IMR-90 (cell line): ENCODE data around the gene PERM1. TPM values are rescaled to one million over a fixed set of nuclear protein-coding genes. Genes with fewer than 3 reads are reported as not detected.

ENCODE experiments used
- ATAC-seq: fragments of 200-7000 bp; cut with Tn5 transposase; 2 replicates; pipeline ENCODE4 v1.9.1; 2020; ENCODE audit warnings: low read depth, mild to moderate bottlenecking, moderate library complexity
- BruUV-seq: library from RNA; stranded (reverse); fragments of 400-500 nt; replicated peaks from 2 replicates; lab custom pipeline; 2021; lab: Mats Ljungman, UMichigan
- CTCF ChIA-PET: fragments of 300-600 bp; formaldehyde crosslinking; extraction: SDS; loops from one replicate; lab custom pipeline; 2021; ENCODE audit warnings: antibody characterized with exemption; lab: Yijun Ruan, JAX
- POLR2A ChIA-PET: fragments of 300-600 bp; sonication (Branson Sonifier 250); formaldehyde crosslinking; loops from one replicate; lab custom pipeline; 2022; ENCODE audit warnings: antibody characterized with exemption; ENCODE audit not compliant: unreplicated experiment; lab: Charles Lee
- DNase-seq: peaks from one replicate; pipeline ENCODE4 v3.0.0; 2013
- H2AFZ ChIP-seq: replicated peaks from 2 replicates; pipeline ENCODE3; 2013; ENCODE audit warnings: low read length, mild to moderate bottlenecking; ENCODE audit not compliant: poor library complexity
- H2AK5ac ChIP-seq: 2 replicates; pipeline ENCODE4 v1.6.1; 2013; ENCODE audit warnings: low read depth, low read length, inconsistent platforms
- H2AK9ac ChIP-seq: replicated peaks from 2 replicates; pipeline ENCODE3; 2013; ENCODE audit warnings: mild to moderate bottlenecking, low read depth, low read length, moderate library complexity; ENCODE audit not compliant: poor library complexity
- H2BK120ac ChIP-seq: 2 replicates; pipeline ENCODE4 v1.6.1; 2013; ENCODE audit warnings: low read depth, low read length, inconsistent platforms
- H2BK15ac ChIP-seq: 3 replicates; pipeline ENCODE4 v1.6.1; 2013; ENCODE audit warnings: low read depth, low read length, inconsistent platforms
- H2BK20ac ChIP-seq: 2 replicates; pipeline ENCODE4 v1.6.1; 2013; ENCODE audit warnings: low read depth, mild to moderate bottlenecking, inconsistent platforms, low read length, moderate library complexity
- H2BK5ac ChIP-seq: 2 replicates; pipeline ENCODE4 v1.6.1; 2013; ENCODE audit warnings: mild to moderate bottlenecking, low read depth, low read length, inconsistent platforms; ENCODE audit not compliant: poor library complexity, severe bottlenecking
- H3K14ac ChIP-seq: replicated peaks from 2 replicates; pipeline ENCODE4 v1.6.1; 2013; ENCODE audit warnings: low read depth, low read length, inconsistent platforms
- H3K18ac ChIP-seq: 2 replicates; pipeline ENCODE4 v1.6.1; 2013; ENCODE audit warnings: low read depth, low read length, control low read depth
- H3K23ac ChIP-seq: 2 replicates; pipeline ENCODE4 v1.6.1; 2013; ENCODE audit warnings: low read depth, low read length, inconsistent platforms
- H3K27ac ChIP-seq: 2 replicates; pipeline ENCODE4 v1.5.1; 2013; ENCODE audit warnings: mild to moderate bottlenecking, control low read depth, low read length; ENCODE audit not compliant: insufficient read depth
- H3K27me3 ChIP-seq: 2 replicates; pipeline ENCODE4 v1.6.1; 2013; ENCODE audit warnings: low read length; ENCODE audit not compliant: control insufficient read depth, insufficient read depth
- H3K36me3 ChIP-seq: 2 replicates; pipeline ENCODE4 v1.6.1; 2013; ENCODE audit warnings: low read length, mixed read lengths; ENCODE audit not compliant: control insufficient read depth, insufficient read depth
- H3K4ac ChIP-seq: 2 replicates; pipeline ENCODE4 v1.6.1; 2013; ENCODE audit warnings: low read depth, low read length, inconsistent platforms
- H3K4me1 ChIP-seq: 2 replicates; pipeline ENCODE4 v1.6.1; 2013; ENCODE audit warnings: low read length, mixed read lengths; ENCODE audit not compliant: control insufficient read depth, insufficient read depth
- H3K4me2 ChIP-seq: 2 replicates; pipeline ENCODE4 v1.6.1; 2013; ENCODE audit warnings: low read depth, mild to moderate bottlenecking, control low read depth, low read length, moderate library complexity
- H3K4me3 ChIP-seq: 2 replicates; pipeline ENCODE4 v1.5.1; 2013; ENCODE audit warnings: low read depth, mild to moderate bottlenecking, control low read depth, low read length, moderate library complexity; ENCODE audit not compliant: insufficient read depth
- H3K56ac ChIP-seq: 2 replicates; pipeline ENCODE4 v1.6.1; 2013; ENCODE audit warnings: low read length, inconsistent platforms; ENCODE audit not compliant: insufficient read depth; ENCODE audit errors: extremely low read depth
- H3K79me1 ChIP-seq, 2 experiments: 2 replicates each; pipeline ENCODE4 v1.6.1; 2013; ENCODE audit warnings: low read length in 2 of 2, inconsistent platforms in 1 of 2, low read depth in 1 of 2
- H3K9ac ChIP-seq: 2 replicates; pipeline ENCODE4 v1.6.1; 2013; ENCODE audit warnings: low read depth, low read length, control low read depth
- H3K9me1 ChIP-seq: 2 replicates; pipeline ENCODE4 v1.6.1; 2013; ENCODE audit warnings: low read length, inconsistent platforms; ENCODE audit not compliant: insufficient read depth
- H3K9me3 ChIP-seq: 2 replicates; pipeline ENCODE4 v1.6.1; 2013; ENCODE audit warnings: low read length; ENCODE audit not compliant: control insufficient read depth, insufficient read depth
- H4K20me1 ChIP-seq: 2 replicates; pipeline ENCODE4 v1.6.1; 2013; ENCODE audit warnings: low read length, inconsistent platforms; ENCODE audit not compliant: insufficient read depth
- H4K5ac ChIP-seq: 2 replicates; pipeline ENCODE4 v1.6.1; 2013; ENCODE audit warnings: mild to moderate bottlenecking, low read depth, low read length, control low read depth
- H4K8ac ChIP-seq, 2 experiments: 2 replicates each; pipeline ENCODE4 v1.6.1; 2013; ENCODE audit warnings: low read depth in 2 of 2, low read length in 2 of 2, control low read depth in 1 of 2, inconsistent platforms in 1 of 2
- H4K91ac ChIP-seq: 2 replicates; pipeline ENCODE4 v1.6.1; 2013; ENCODE audit warnings: low read depth, low read length, inconsistent platforms; ENCODE audit not compliant: insufficient read depth
- BHLHE40 ChIP-seq: fragments of 150-350 bp; IDR thresholded peaks from 2 replicates; pipeline ENCODE4 v1.6.1; 2016; ENCODE audit warnings: mild to moderate bottlenecking, low read depth, low read length
- CEBPB ChIP-seq: IDR thresholded peaks from 2 replicates; pipeline ENCODE4 v1.6.1; 2012; ENCODE audit warnings: low read depth, low read length, improper control_type of control experiment
- CHD1 ChIP-seq: IDR thresholded peaks from 2 replicates; pipeline ENCODE4 v1.6.1; 2012; ENCODE audit warnings: low read depth, low read length, improper control_type of control experiment
- FOS ChIP-seq: fragments of 150-350 bp; IDR thresholded peaks from 2 replicates; pipeline ENCODE4 v1.6.1; 2016; ENCODE audit warnings: low read depth, low read length
- MAFK ChIP-seq: IDR thresholded peaks from 2 replicates; pipeline ENCODE4 v1.6.1; 2012; ENCODE audit warnings: low read depth, low read length, improper control_type of control experiment
- MAZ ChIP-seq: IDR thresholded peaks from 2 replicates; pipeline ENCODE4 v1.6.1; 2012; ENCODE audit warnings: low read depth, mild to moderate bottlenecking, low read length, improper control_type of control experiment, moderate library complexity, borderline replicate concordance
- MXI1 ChIP-seq: IDR thresholded peaks from 2 replicates; pipeline ENCODE4 v1.6.1; 2012; ENCODE audit warnings: low read depth, mild to moderate bottlenecking, low read length, moderate library complexity, borderline replicate concordance
- NFE2L2 ChIP-seq: fragments of 150-350 bp; IDR thresholded peaks from 2 replicates; pipeline ENCODE4 v1.6.1; 2016; ENCODE audit warnings: low read depth, mild to moderate bottlenecking, low read length
- POLR2A ChIP-seq: IDR thresholded peaks from 2 replicates; pipeline ENCODE4 v1.6.1; 2012; ENCODE audit warnings: mild to moderate bottlenecking, low read depth, low read length
- RAD21 ChIP-seq: IDR thresholded peaks from 2 replicates; pipeline ENCODE4 v1.6.1; 2012; ENCODE audit warnings: low read length, improper control_type of control experiment
- RCOR1 ChIP-seq: IDR thresholded peaks from 2 replicates; pipeline ENCODE4 v1.6.1; 2012; ENCODE audit warnings: mild to moderate bottlenecking, low read length, improper control_type of control experiment; ENCODE audit not compliant: insufficient replicate concordance
- RFX5 ChIP-seq: IDR thresholded peaks from 2 replicates; pipeline ENCODE4 v1.8.0; 2012; ENCODE audit warnings: low read depth, mild to moderate bottlenecking, low read length, moderate library complexity
- SMC3 ChIP-seq: fragments of 150-350 bp; IDR thresholded peaks from 2 replicates; pipeline ENCODE4 v1.6.1; 2016; ENCODE audit warnings: low read depth, mild to moderate bottlenecking, antibody characterized with exemption, low read length, moderate library complexity
- WGBS, 2 experiments: methylation state at CpG; one replicate each; pipeline versions ENCODE4 v1.1.5 to v1.1.7; 2013; ENCODE audit warnings: missing lambda C conversion rate in 2 of 2; ENCODE audit not compliant: insufficient read length in 1 of 2; ENCODE audit errors: extremely low coverage in 2 of 2; 5-methylcytosine and 5-hydroxymethylcytosine counted together
- dilution Hi-C: fragments of 300-500 bp; cut with HindIII; formaldehyde crosslinking; loops from one replicate; pipeline ENCODE4 v1.14.3; 2018; ENCODE audit warnings: low sequenced_read_pairs; ENCODE audit not compliant: unreplicated experiment
- in situ Hi-C: fragments of 300-500 bp; cut with MboI; formaldehyde crosslinking; loops from 3 replicates; pipeline ENCODE4 v1.14.3; 2019; ENCODE audit warnings: low sequenced_read_pairs, inconsistent platforms, mixed read lengths
- intact Hi-C: fragments of 100-400 bp; cut with micrococcal nuclease; formaldehyde crosslinking; loops from 2 replicates; pipeline ENCODE4 v1.10.0; 2022
- polyA plus RNA-seq, 3 experiments: library from polyadenylated mRNA; depleted of rRNA; stranded (reverse); fragments of >200 nt; gene quantifications; 2 replicates each; pipeline ENCODE4 v1.2.3, GENCODE V29; 2012; ENCODE audit warnings: low replicate concordance in 1 of 3
- total RNA-seq: library from RNA; depleted of rRNA; stranded (reverse); fragments of >200 nt; gene quantifications from 2 replicates; pipeline ENCODE4 v1.2.3, GENCODE V29; 2012
- TF ChIP-seq, protein P1 (sequence below): conservative IDR thresholded peaks from 2 replicates; pipeline ENCODE4 v1.5.1; 2012; ENCODE audit warnings: mild to moderate bottlenecking, low read depth, low read length, improper control_type of control experiment
- TF ChIP-seq, protein P2 (sequence below): fragments of 150-350 bp; IDR thresholded peaks from 2 replicates; pipeline ENCODE4 v1.6.1; 2017; ENCODE audit warnings: mild to moderate bottlenecking, antibody characterized with exemption, low read length, low read depth
- TF ChIP-seq, protein P3 (sequence below): fragments of 150-350 bp; IDR thresholded peaks from 2 replicates; pipeline ENCODE4 v1.6.1; 2016; ENCODE audit warnings: low read depth, mild to moderate bottlenecking, low read length, moderate library complexity, borderline replicate concordance

PERM1 gene
- total and polyA plus RNA-seq, 2 of the 4 experiments (the other 2 are of a cell fraction) = not detected

DNA sequence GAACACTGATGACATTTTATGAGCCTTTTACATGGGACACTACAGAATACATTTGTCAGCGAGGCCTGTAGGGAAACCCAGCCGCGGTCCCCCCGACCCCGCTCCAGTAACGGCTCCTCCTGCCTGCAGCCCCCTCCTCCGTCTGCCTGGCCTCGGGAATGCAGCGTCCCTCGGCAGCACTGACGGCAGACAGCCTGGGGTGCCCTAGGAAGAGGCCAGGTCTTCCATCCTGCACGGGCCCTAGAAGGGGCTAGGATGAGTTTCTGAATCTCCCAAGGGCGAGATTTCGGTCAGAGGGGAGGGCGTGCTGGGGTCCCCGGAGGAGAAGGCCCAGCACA is 49.8 kb downstream of the PERM1 start:
- Histone ChIP-seq H3K27me3 (no peaks in the 10 kb centered on the region), H3K23ac (no peak overlapping the region), H3K14ac (no peak overlapping the region), H4K8ac (no peak overlapping the region), H4K20me1 (peaks cover 6% of the 10 kb centered on the region; the same call in 1 of the 2 replicates), H3K27ac (no peak overlapping the region), H2AK5ac (no peak overlapping the region), H3K4me3 (no peak overlapping the region), H3K4me2 (no peak overlapping the region), H3K4ac (no peak overlapping the region), H3K4me1 (no peaks in the 10 kb centered on the region), H4K5ac (no peak overlapping the region), H3K9ac (no peak overlapping the region), H2BK20ac (no peak overlapping the region), H3K36me3 (peaks cover 9% of the 10 kb centered on the region), H2BK5ac (no peak overlapping the region), H2BK15ac (no peak overlapping the region), H3K18ac (no peak overlapping the region), H3K79me1 (no peaks in the 10 kb centered on the region), H2AK9ac (no peak overlapping the region), H3K56ac (no peak overlapping the region), H4K91ac (no peak overlapping the region), H2AFZ (no peak overlapping the region), H3K9me3 (no peaks in the 10 kb centered on the region), H2BK120ac (no peak overlapping the region), H3K9me1 (no peaks in the 10 kb centered on the region)
- CTCF ChIA-PET = no interaction called here
- DNase-seq (no peak), ATAC-seq (no peak)
- in situ Hi-C loops (no loop called here), intact Hi-C loops (no loop called here), dilution Hi-C loops (no loop called here)
- 80% methylated on average over 11 of the region's 16 CpGs; no CpG with 5 or more reads in 1 of the 2 experiments for WGBS, 2 experiments
- BruUV-seq = no TSS peak
- TF ChIP-seq CHD1 = no peak
- TF ChIP-seq RAD21 = no peak
- TF ChIP-seq, protein P1, sequence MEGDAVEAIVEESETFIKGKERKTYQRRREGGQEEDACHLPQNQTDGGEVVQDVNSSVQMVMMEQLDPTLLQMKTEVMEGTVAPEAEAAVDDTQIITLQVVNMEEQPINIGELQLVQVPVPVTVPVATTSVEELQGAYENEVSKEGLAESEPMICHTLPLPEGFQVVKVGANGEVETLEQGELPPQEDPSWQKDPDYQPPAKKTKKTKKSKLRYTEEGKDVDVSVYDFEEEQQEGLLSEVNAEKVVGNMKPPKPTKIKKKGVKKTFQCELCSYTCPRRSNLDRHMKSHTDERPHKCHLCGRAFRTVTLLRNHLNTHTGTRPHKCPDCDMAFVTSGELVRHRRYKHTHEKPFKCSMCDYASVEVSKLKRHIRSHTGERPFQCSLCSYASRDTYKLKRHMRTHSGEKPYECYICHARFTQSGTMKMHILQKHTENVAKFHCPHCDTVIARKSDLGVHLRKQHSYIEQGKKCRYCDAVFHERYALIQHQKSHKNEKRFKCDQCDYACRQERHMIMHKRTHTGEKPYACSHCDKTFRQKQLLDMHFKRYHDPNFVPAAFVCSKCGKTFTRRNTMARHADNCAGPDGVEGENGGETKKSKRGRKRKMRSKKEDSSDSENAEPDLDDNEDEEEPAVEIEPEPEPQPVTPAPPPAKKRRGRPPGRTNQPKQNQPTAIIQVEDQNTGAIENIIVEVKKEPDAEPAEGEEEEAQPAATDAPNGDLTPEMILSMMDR = no peak
- no peak for TF ChIP-seq RCOR1
- TF ChIP-seq FOS = no peak
- no peak for TF ChIP-seq BHLHE40
- no peak for TF ChIP-seq NFE2L2
- no peak for TF ChIP-seq POLR2A
- TF ChIP-seq MAZ = no peak
- no peak for TF ChIP-seq MAFK
- no peak for TF ChIP-seq SMC3
- no peak for TF ChIP-seq MXI1
- TF ChIP-seq RFX5 = no peak
- TF ChIP-seq, protein P2, sequence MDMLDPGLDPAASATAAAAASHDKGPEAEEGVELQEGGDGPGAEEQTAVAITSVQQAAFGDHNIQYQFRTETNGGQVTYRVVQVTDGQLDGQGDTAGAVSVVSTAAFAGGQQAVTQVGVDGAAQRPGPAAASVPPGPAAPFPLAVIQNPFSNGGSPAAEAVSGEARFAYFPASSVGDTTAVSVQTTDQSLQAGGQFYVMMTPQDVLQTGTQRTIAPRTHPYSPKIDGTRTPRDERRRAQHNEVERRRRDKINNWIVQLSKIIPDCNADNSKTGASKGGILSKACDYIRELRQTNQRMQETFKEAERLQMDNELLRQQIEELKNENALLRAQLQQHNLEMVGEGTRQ = no peak
- no peak for TF ChIP-seq CEBPB
- TF ChIP-seq, protein P3, sequence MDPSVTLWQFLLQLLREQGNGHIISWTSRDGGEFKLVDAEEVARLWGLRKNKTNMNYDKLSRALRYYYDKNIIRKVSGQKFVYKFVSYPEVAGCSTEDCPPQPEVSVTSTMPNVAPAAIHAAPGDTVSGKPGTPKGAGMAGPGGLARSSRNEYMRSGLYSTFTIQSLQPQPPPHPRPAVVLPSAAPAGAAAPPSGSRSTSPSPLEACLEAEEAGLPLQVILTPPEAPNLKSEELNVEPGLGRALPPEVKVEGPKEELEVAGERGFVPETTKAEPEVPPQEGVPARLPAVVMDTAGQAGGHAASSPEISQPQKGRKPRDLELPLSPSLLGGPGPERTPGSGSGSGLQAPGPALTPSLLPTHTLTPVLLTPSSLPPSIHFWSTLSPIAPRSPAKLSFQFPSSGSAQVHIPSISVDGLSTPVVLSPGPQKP = no peak
- POLR2A ChIA-PET = no interaction called here
